H9 (cell line): ENCODE measurements around the gene PGLYRP2. TPM values are rescaled to one million over a fixed set of nuclear protein-coding genes. Genes with fewer than 3 reads are reported as not detected.

Source experiments
- DNase-seq: peaks from one replicate; pipeline ENCODE4 v3.0.0-alpha.2; 2017
- H2AFZ ChIP-seq: one replicate; pipeline ENCODE4 v1.6.1; 2013; ENCODE audit warnings: mild to moderate bottlenecking, low read length, control low read depth, moderate library complexity
- H2AK5ac ChIP-seq: 2 replicates; pipeline ENCODE4 v1.6.1; 2013; ENCODE audit warnings: low read length, control low read depth, mixed read lengths; ENCODE audit not compliant: insufficient read length
- H2BK120ac ChIP-seq: one replicate; pipeline ENCODE4 v1.6.1; 2013; ENCODE audit warnings: low read depth, mild to moderate bottlenecking, low read length, control low read depth, inconsistent platforms; ENCODE audit not compliant: poor library complexity, severe bottlenecking
- H2BK12ac ChIP-seq: 2 replicates; pipeline ENCODE4 v1.6.1; 2013; ENCODE audit warnings: low read length, control low read depth, mixed read lengths, low read depth; ENCODE audit not compliant: insufficient read length
- H2BK15ac ChIP-seq: 2 replicates; pipeline ENCODE4 v1.6.1; 2013; ENCODE audit warnings: low read depth, low read length, control low read depth
- H2BK20ac ChIP-seq: one replicate; pipeline ENCODE4 v1.6.1; 2013; ENCODE audit warnings: low read depth, mild to moderate bottlenecking, low read length, control low read depth, inconsistent platforms; ENCODE audit not compliant: poor library complexity, severe bottlenecking
- H2BK5ac ChIP-seq: 2 replicates; pipeline ENCODE4 v1.6.1; 2013; ENCODE audit warnings: low read length, control low read depth, mixed read lengths; ENCODE audit not compliant: insufficient read length
- H3K14ac ChIP-seq: 2 replicates; pipeline ENCODE4 v1.6.1; 2013; ENCODE audit warnings: low read length, control low read depth; ENCODE audit not compliant: insufficient read depth
- H3K18ac ChIP-seq: 2 replicates; pipeline ENCODE4 v1.6.1; 2013; ENCODE audit warnings: low read depth, mild to moderate bottlenecking, mixed read lengths, low read length, control low read depth; ENCODE audit not compliant: insufficient read length
- H3K23ac ChIP-seq: 2 replicates; pipeline ENCODE4 v1.6.1; 2013; ENCODE audit warnings: low read length, control low read depth, mixed read lengths, low read depth; ENCODE audit not compliant: insufficient read length
- H3K23me2 ChIP-seq: 2 replicates; pipeline ENCODE4 v1.6.1; 2013; ENCODE audit warnings: low read depth, mild to moderate bottlenecking, mixed read lengths, low read length, control low read depth; ENCODE audit not compliant: insufficient read length, poor library complexity, severe bottlenecking
- H3K27ac ChIP-seq: 2 replicates; pipeline ENCODE4 v1.5.1; 2013; ENCODE audit warnings: low read length, control low read depth, mixed read lengths, low read depth; ENCODE audit not compliant: insufficient read length
- H3K27me3 ChIP-seq: 2 replicates; pipeline ENCODE4 v1.6.1; 2013; ENCODE audit warnings: low read length, control low read depth, inconsistent platforms; ENCODE audit not compliant: insufficient read depth
- H3K4ac ChIP-seq: 2 replicates; pipeline ENCODE4 v1.6.1; 2013; ENCODE audit warnings: low read depth, mild to moderate bottlenecking, control low read depth, inconsistent platforms, low read length, moderate library complexity
- H3K4me1 ChIP-seq: 2 replicates; pipeline ENCODE4 v1.6.1; 2013; ENCODE audit warnings: low read length, control low read depth, inconsistent platforms; ENCODE audit not compliant: insufficient read depth
- H3K4me2 ChIP-seq: 2 replicates; pipeline ENCODE4 v1.6.1; 2013; ENCODE audit warnings: low read length, control low read depth, mixed read lengths; ENCODE audit not compliant: insufficient read length, insufficient read depth
- H3K56ac ChIP-seq: 2 replicates; pipeline ENCODE4 v1.6.1; 2013; ENCODE audit warnings: low read depth, mild to moderate bottlenecking, mixed read lengths, low read length, control low read depth; ENCODE audit not compliant: insufficient read length
- H3K79me1 ChIP-seq: 2 replicates; pipeline ENCODE4 v1.6.1; 2013; ENCODE audit warnings: low read depth, mild to moderate bottlenecking, moderate library complexity, low read length, control low read depth, inconsistent platforms; ENCODE audit not compliant: insufficient read depth, poor library complexity, severe bottlenecking
- H3K79me2 ChIP-seq: 2 replicates; pipeline ENCODE4 v1.6.1; 2013; ENCODE audit warnings: low read length, control low read depth, inconsistent platforms; ENCODE audit not compliant: insufficient read depth
- H3K9ac ChIP-seq: 2 replicates; pipeline ENCODE4 v1.6.1; 2013; ENCODE audit warnings: low read length, control low read depth, mixed read lengths; ENCODE audit not compliant: insufficient read length; ENCODE audit errors: extremely low read depth
- H3K9me3 ChIP-seq: one replicate; pipeline ENCODE4 v1.6.1; 2013; ENCODE audit warnings: low read depth, low read length, inconsistent platforms; ENCODE audit not compliant: control insufficient read depth
- H3T11ph ChIP-seq: one replicate; pipeline ENCODE4 v1.6.1; 2013; ENCODE audit warnings: mild to moderate bottlenecking, low read length, control low read depth, inconsistent platforms
- H4K20me1 ChIP-seq: one replicate; pipeline ENCODE4 v1.6.1; 2013; ENCODE audit not compliant: control insufficient read depth, insufficient read length, insufficient read depth
- H4K5ac ChIP-seq: 2 replicates; pipeline ENCODE4 v1.6.1; 2013; ENCODE audit warnings: low read depth, mild to moderate bottlenecking, mixed read lengths, low read length, control low read depth; ENCODE audit not compliant: insufficient read length
- H4K8ac ChIP-seq: replicated peaks from 2 replicates; pipeline ENCODE4 v1.6.1; 2013; ENCODE audit warnings: low read length, control low read depth, mixed read lengths, low read depth; ENCODE audit not compliant: insufficient read length
- H4K91ac ChIP-seq: 2 replicates; pipeline ENCODE4 v1.6.1; 2013; ENCODE audit warnings: low read depth, mild to moderate bottlenecking, moderate library complexity, mixed read lengths, low read length, control low read depth; ENCODE audit not compliant: insufficient read length
- H3K27ac Mint-ChIP-seq, 3 experiments: 2 replicates in 2 of 3; 3 replicates in 1 of 3; pipeline ENCODE4 v1.8.0; 2020 to 2021; ENCODE audit warnings: mixed read lengths in 3 of 3, mild to moderate bottlenecking in 1 of 3, moderate library complexity in 1 of 3
- H3K27me3 Mint-ChIP-seq: 2 replicates; pipeline ENCODE4 v1.8.0; 2021; ENCODE audit warnings: low read depth, mild to moderate bottlenecking, moderate library complexity, mixed read lengths
- H3K36me3 Mint-ChIP-seq, 3 experiments: 2 replicates in 2 of 3; 3 replicates in 1 of 3; pipeline ENCODE4 v1.8.0; 2020 to 2021; ENCODE audit warnings: low read depth in 3 of 3, mixed read lengths in 3 of 3; ENCODE audit not compliant: insufficient read depth in 1 of 3
- H3K4me1 Mint-ChIP-seq, 2 experiments: 2 replicates each; pipeline ENCODE4 v1.8.0; 2020; ENCODE audit warnings: mixed read lengths in 2 of 2
- H3K4me3 Mint-ChIP-seq, 2 experiments: 2 replicates in 1 of 2; 3 replicates in 1 of 2; pipeline ENCODE4 v1.8.0; 2020 to 2021; ENCODE audit warnings: mild to moderate bottlenecking in 2 of 2, mixed read lengths in 2 of 2, moderate library complexity in 1 of 2
- H3K9me3 Mint-ChIP-seq, 2 experiments: 2 replicates in 1 of 2; 3 replicates in 1 of 2; pipeline ENCODE4 v1.8.0; 2020; ENCODE audit warnings: mild to moderate bottlenecking in 2 of 2, mixed read lengths in 2 of 2, moderate library complexity in 1 of 2
- CTCF ChIP-seq: fragments of 200-600 bp; sonication (generic); conservative IDR thresholded peaks from 3 replicates; pipeline ENCODE4 v1.8.0; 2021; ENCODE audit warnings: antibody characterized with exemption, mild to moderate bottlenecking
- WGBS: extraction: QIAGEN DNeasy Blood & Tissue Kit; methylation state at CpG from one replicate; pipeline ENCODE4 v1.1.7; 2013; ENCODE audit warnings: missing lambda C conversion rate, low lambda C conversion rate, mixed read lengths; ENCODE audit not compliant: insufficient read length; ENCODE audit errors: extremely low coverage; 5-methylcytosine and 5-hydroxymethylcytosine counted together
- total RNA-seq: library from RNA; stranded (reverse); gene quantifications from 2 replicates; pipeline ENCODE4 v1.2.1, GENCODE V29; 2021

PGLYRP2 gene
- total RNA-seq, 1 experiment from 2014 or later = not detected

- no peak overlapping the region for H4K91ac ChIP-seq
- no peak overlapping the region for H2AK5ac ChIP-seq
- H3T11ph ChIP-seq = no peak overlapping the region
- no peak overlapping the region for H2BK12ac ChIP-seq
- Mint-ChIP-seq H3K27me3 (peaks cover 54% of the 10 kb centered on the region), H3K36me3 (no peaks in the 10 kb centered on the region; a peak in 1 of 7 replicates), H3K27ac (no peak overlapping the region), H3K9me3 (peaks cover 2 to 22% of the 10 kb centered on the region in 2 experiments; a peak in 3 of 5 replicates), H3K4me1 (0 out of 4 replicates have a peak, but pooled peaks cover 0 to 2% of the 10 kb centered on the region in 2 experiments), H3K4me3 (no peak overlapping the region)
- H3K23me2 ChIP-seq = no peaks in the 10 kb centered on the region
- H3K79me2 ChIP-seq = no peaks in the 10 kb centered on the region
- H3K14ac ChIP-seq = no peak overlapping the region
- H2BK5ac ChIP-seq = no peak overlapping the region
- no peak overlapping the region for H2AFZ ChIP-seq
- no peak overlapping the region for H3K56ac ChIP-seq
- H4K5ac ChIP-seq = no peak overlapping the region
- H3K27ac ChIP-seq = no peak overlapping the region
- H2BK120ac ChIP-seq = no peak overlapping the region
- H3K27me3 ChIP-seq = peaks cover 11% of the 10 kb centered on the region; the same call in 1 of the 2 replicates
- H2BK15ac ChIP-seq = no peak overlapping the region
- no peak overlapping the region for H3K4ac ChIP-seq
- no peak for DNase-seq
- TF ChIP-seq CTCF = no peak
- H2BK20ac ChIP-seq = no peak overlapping the region
- no peak overlapping the region for H3K9ac ChIP-seq
- no peak overlapping the region for H4K8ac ChIP-seq
- H3K4me1 ChIP-seq = no peaks in the 10 kb centered on the region; the same call in 1 of the 2 replicates
- H3K79me1 ChIP-seq = no peaks in the 10 kb centered on the region
- H3K9me3 ChIP-seq = no peaks in the 10 kb centered on the region
- whole genome bisulfite sequencing = no CpG with 5 or more reads among the region's 6 CpGs
- H3K18ac ChIP-seq = no peak overlapping the region
- no peaks in the 10 kb centered on the region for H4K20me1 ChIP-seq
- no peak overlapping the region for H3K23ac ChIP-seq
- no peak overlapping the region for H3K4me2 ChIP-seq
Measured at GRCh38 chr19:15467734-15468214, 11.5 kb downstream of the PGLYRP2 start.
